ENCODE data around the gene CSAD.

DNA sequence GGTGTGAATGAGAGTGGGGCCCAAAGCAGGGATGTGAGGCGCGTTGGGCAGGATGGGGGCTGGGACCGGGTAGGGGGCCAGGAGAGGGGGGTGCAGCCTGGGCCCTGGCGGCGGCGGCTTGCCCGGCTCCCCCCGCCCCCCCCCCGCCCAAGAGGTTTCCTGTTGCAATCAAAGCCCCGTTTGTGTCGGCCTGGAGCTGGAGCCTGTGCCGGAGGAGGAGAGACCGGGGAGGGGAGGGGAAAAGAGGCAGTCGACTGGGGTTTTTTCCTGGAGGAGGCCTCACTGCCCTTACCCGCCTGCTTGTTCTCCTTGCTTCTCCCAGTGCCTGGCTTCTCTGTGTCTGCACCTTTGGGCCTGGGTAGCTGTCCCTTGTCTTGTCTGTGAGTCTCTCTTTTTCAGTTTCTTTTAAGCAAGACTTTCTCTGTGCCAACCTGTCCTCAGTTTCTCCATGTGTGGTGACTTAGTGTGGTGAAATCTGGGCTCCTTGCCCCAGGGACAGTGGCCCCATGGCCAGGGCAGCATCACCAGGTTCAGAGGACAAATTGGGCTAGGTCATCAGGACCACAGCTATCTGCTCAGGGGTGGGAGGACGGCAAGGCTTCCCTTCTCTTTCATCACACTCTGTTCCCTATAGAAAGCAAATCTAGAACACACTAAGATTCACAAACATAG is 42.8 kb upstream of the CSAD start:
- no peak for TF ChIP-seq RARB (CRISPR knock-in tag; IDR thresholded peaks at IDR 0.05)
- TF ChIP-seq TOX (CRISPR knock-in tag; IDR thresholded peaks at IDR 0.05; ENCODE audit: borderline replicate concordance): no peak
- TF ChIP-seq ZFP30 (CRISPR knock-in tag; IDR thresholded peaks at IDR 0.05): no peak
- no peak for TF ChIP-seq ZFP3 (CRISPR knock-in tag; IDR thresholded peaks at IDR 0.05)
- TF ChIP-seq ESRRG (CRISPR knock-in tag; IDR thresholded peaks at IDR 0.05): no peak
- no peak for TF ChIP-seq OSR1 (CRISPR knock-in tag; IDR thresholded peaks at IDR 0.05)
- TF ChIP-seq, protein P1, sequence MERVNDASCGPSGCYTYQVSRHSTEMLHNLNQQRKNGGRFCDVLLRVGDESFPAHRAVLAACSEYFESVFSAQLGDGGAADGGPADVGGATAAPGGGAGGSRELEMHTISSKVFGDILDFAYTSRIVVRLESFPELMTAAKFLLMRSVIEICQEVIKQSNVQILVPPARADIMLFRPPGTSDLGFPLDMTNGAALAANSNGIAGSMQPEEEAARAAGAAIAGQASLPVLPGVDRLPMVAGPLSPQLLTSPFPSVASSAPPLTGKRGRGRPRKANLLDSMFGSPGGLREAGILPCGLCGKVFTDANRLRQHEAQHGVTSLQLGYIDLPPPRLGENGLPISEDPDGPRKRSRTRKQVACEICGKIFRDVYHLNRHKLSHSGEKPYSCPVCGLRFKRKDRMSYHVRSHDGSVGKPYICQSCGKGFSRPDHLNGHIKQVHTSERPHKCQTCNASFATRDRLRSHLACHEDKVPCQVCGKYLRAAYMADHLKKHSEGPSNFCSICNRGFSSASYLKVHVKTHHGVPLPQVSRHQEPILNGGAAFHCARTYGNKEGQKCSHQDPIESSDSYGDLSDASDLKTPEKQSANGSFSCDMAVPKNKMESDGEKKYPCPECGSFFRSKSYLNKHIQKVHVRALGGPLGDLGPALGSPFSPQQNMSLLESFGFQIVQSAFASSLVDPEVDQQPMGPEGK (CRISPR knock-in tag; IDR thresholded peaks at IDR 0.05; ENCODE audit: borderline replicate concordance): peak; percentile 82; the same call in 1 of the 2 replicates
- TF ChIP-seq ARNTL (CRISPR knock-in tag; IDR thresholded peaks at IDR 0.05; ENCODE audit: borderline replicate concordance, low read depth): no peak

All from SK-N-SH treated with all-trans-retinoic acid at 6 μM for 48 hours (cell line).